K562 (cell line): Measurements from ENCODE around the gene KIAA1958. TPM values are rescaled to one million over a fixed set of nuclear protein-coding genes. Genes with fewer than 3 reads are reported as not detected.

Experiments used
- CCNT2 ChIP-seq: IDR thresholded peaks from 2 replicates; pipeline ENCODE4 v1.6.1; 2011; ENCODE audit warnings: borderline replicate concordance, low read depth, mild to moderate bottlenecking, moderate library complexity, mixed read lengths, low read length; ENCODE audit not compliant: insufficient read length; ENCODE audit errors: extremely low read depth
- CEBPZ ChIP-seq: fragments of 150-350 bp; IDR thresholded peaks from 2 replicates; pipeline ENCODE4 v1.6.1; 2014; ENCODE audit warnings: low read depth, mild to moderate bottlenecking, low read length, borderline replicate concordance
- ESRRB ChIP-seq: fragments of 250-450 bp; sonication (Bioruptor Pico); IDR thresholded peaks from 2 replicates; pipeline ENCODE4 v1.5.0; 2020; ENCODE audit warnings: mild to moderate bottlenecking, moderate library complexity, borderline replicate concordance
- GTF2E2 ChIP-seq: fragments of 200-800 bp; sonication (Bioruptor generic); IDR thresholded peaks from 2 replicates; pipeline ENCODE4 v1.6.1; 2016; ENCODE audit warnings: missing genetic modification characterization, missing compliant biosample characterization
- HDAC3 ChIP-seq: fragments of 450-650 bp; IDR thresholded peaks from 2 replicates; pipeline ENCODE4 v1.6.1; 2018; ENCODE audit warnings: borderline replicate concordance, mild to moderate bottlenecking, moderate library complexity; ENCODE audit not compliant: partially characterized antibody
- MEF2A ChIP-seq: IDR thresholded peaks from 2 replicates; pipeline ENCODE4 v1.6.1; 2011; ENCODE audit warnings: low read depth, mild to moderate bottlenecking, low read length, moderate library complexity; ENCODE audit not compliant: control insufficient read depth
- SMAD3 ChIP-seq: fragments of 450-650 bp; formaldehyde crosslinking; conservative IDR thresholded peaks from 2 replicates; pipeline ENCODE4 v1.4.0; 2020; ENCODE audit warnings: mild to moderate bottlenecking
- SREBF1 ChIP-seq: fragments of 150-350 bp; IDR thresholded peaks from 2 replicates; pipeline ENCODE4 v1.6.1; 2014; ENCODE audit warnings: antibody characterized with exemption, low read depth, low read length, borderline replicate concordance
- ZKSCAN1 ChIP-seq: fragments of 150-350 bp; IDR thresholded peaks from 2 replicates; pipeline ENCODE4 v1.6.1; 2016; ENCODE audit warnings: low read depth, low read length
- ZNF124 ChIP-seq: sonication (generic); formaldehyde crosslinking; IDR thresholded peaks from 2 replicates; pipeline ENCODE4 v1.8.1; 2022; ENCODE audit warnings: missing genetic modification reagents
- polyA plus RNA-seq, 8 experiments: library from polyadenylated mRNA; depleted of rRNA in 4 of 8; stranded (reverse) in 5 of 8; unstranded in 3 of 8; fragments of >200 nt; fragmentation: Nextera tagmentation in 2 of 8; fragmentation: Illumina TruSeq in 1 of 8; extraction: Ambion mirVana in 2 of 8; extraction: Trizol in 1 of 8; gene quantifications; 2 replicates each; pipeline versions ENCODE4 v1.2.1 to v1.2.3, GENCODE V29; 2011 to 2014; ENCODE audit warnings: inconsistent platforms in 1 of 8, missing spikeins in 1 of 8
- total RNA-seq, 7 experiments: library from RNA; depleted of rRNA in 6 of 7; stranded (reverse); fragments of >200 nt in 6 of 7; fragmentation: Illumina TruSeq in 2 of 7; extraction: Trizol in 2 of 7; gene quantifications; 2 replicates each; pipeline versions ENCODE4 v1.2.1 to v1.2.3, GENCODE V29; 2011 to 2021; ENCODE audit warnings: low replicate concordance in 1 of 7

The KIAA1958 gene
- total and polyA plus RNA-seq, 9 of the 15 experiments (the other 6 are each of a cell fraction or from before 2014, with no cell fraction given): 1.1 to 16.0 (median 10.1) TPM

GRCh38 chr9:112629671-112630485 is 143.3 kb downstream of the KIAA1958 start (continued):
- no peak for TF ChIP-seq CEBPZ
- TF ChIP-seq ESRRB (CRISPR knock-in tag): no peak
- TF ChIP-seq ZNF124 (CRISPR knock-in tag): no peak
- no peak for TF ChIP-seq HDAC3
- TF ChIP-seq GTF2E2: no peak
- TF ChIP-seq SMAD3 (CRISPR knock-in tag): no peak
- TF ChIP-seq CCNT2: no peak
- TF ChIP-seq MEF2A: no peak
- TF ChIP-seq SREBF1: no peak
- no peak for TF ChIP-seq ZKSCAN1
- TF ChIP-seq, all 486 proteins: peak for 0
